H1 (cell line): ENCODE data around the gene ILDR2. TPM values are rescaled to one million over a fixed set of nuclear protein-coding genes. Genes with fewer than 3 reads are reported as not detected.

ENCODE experiments used
- CTCF ChIA-PET: fragments of 300-600 bp; sonication (Branson Sonifier 250); formaldehyde crosslinking; loops from one replicate; lab custom pipeline; 2021; ENCODE audit not compliant: partially characterized antibody; lab: Charles Lee
- POLR2A ChIA-PET: fragments of 300-600 bp; sonication (Branson Sonifier 250); formaldehyde crosslinking; loops from one replicate; lab custom pipeline; 2021; ENCODE audit warnings: inconsistent platforms; ENCODE audit not compliant: partially characterized antibody; lab: Charles Lee
- DNase-seq, 2 experiments: peaks; one replicate each; pipeline versions ENCODE4 v3.0.0 to v3.0.0-alpha.2; 2010 to 2022; ENCODE audit warnings: low spot score in 2 of 2, low read depth in 1 of 2, mixed read lengths in 1 of 2
- FAIRE-seq: peaks from 2 replicates; lab custom pipeline; 2011; peaks lifted over from hg19 to GRCh38; lab: Jason Lieb, UNC
- H2AFZ ChIP-seq: 2 replicates; pipeline ENCODE4 v1.8.1; 2012; ENCODE audit warnings: low read length, inconsistent platforms
- H2AK5ac ChIP-seq: 2 replicates; pipeline ENCODE4 v1.6.1; 2013; ENCODE audit warnings: low read depth, low read length
- H2BK120ac ChIP-seq: replicated peaks from 2 replicates; pipeline ENCODE3; 2013; ENCODE audit warnings: low read depth, low read length, inconsistent platforms
- H2BK12ac ChIP-seq: 2 replicates; pipeline ENCODE4 v1.6.1; 2013; ENCODE audit warnings: low read depth, low read length
- H2BK15ac ChIP-seq: 2 replicates; pipeline ENCODE4 v1.6.1; 2013; ENCODE audit warnings: low read length
- H2BK20ac ChIP-seq: 2 replicates; pipeline ENCODE4 v1.6.1; 2013; ENCODE audit warnings: low read length
- H2BK5ac ChIP-seq: 2 replicates; pipeline ENCODE4 v1.6.1; 2013; ENCODE audit warnings: low read depth, low read length
- H3K14ac ChIP-seq: 2 replicates; pipeline ENCODE4 v1.6.1; 2013; ENCODE audit warnings: inconsistent platforms; ENCODE audit not compliant: insufficient read length
- H3K18ac ChIP-seq: 2 replicates; pipeline ENCODE4 v1.6.1; 2013; ENCODE audit warnings: low read length; ENCODE audit errors: extremely low read depth
- H3K23ac ChIP-seq: 2 replicates; pipeline ENCODE4 v1.6.1; 2013; ENCODE audit warnings: inconsistent platforms; ENCODE audit not compliant: insufficient read length
- H3K23me2 ChIP-seq: 2 replicates; pipeline ENCODE4 v1.6.1; 2013; ENCODE audit warnings: low read depth, low read length
- H3K27ac ChIP-seq: 2 replicates; pipeline ENCODE4 v1.6.1; 2011; ENCODE audit warnings: low read depth, low read length, inconsistent platforms
- H3K27me3 ChIP-seq, 4 experiments: replicated peaks in 1 of 4; 1 replicate in 1 of 4; 2 replicates in 3 of 4; pipeline versions ENCODE4 v1.6.1 to v1.8.1; 2011 to 2013; ENCODE audit warnings: low read length in 3 of 4, mild to moderate bottlenecking in 3 of 4, inconsistent platforms in 2 of 4, mixed read lengths in 2 of 4, moderate library complexity in 1 of 4; ENCODE audit not compliant: control insufficient read depth in 3 of 4, insufficient read depth in 3 of 4; ENCODE audit errors: extremely low read depth in 1 of 4
- H3K36me3 ChIP-seq, 4 experiments: 2 replicates each; pipeline versions ENCODE4 v1.6.1 to v1.8.1; 2011 to 2013; ENCODE audit warnings: mild to moderate bottlenecking in 4 of 4, low read length in 3 of 4, moderate library complexity in 2 of 4, control low read depth in 1 of 4, inconsistent platforms in 1 of 4; ENCODE audit not compliant: insufficient read depth in 4 of 4, control insufficient read depth in 2 of 4
- H3K4ac ChIP-seq: replicated peaks from 2 replicates; pipeline ENCODE3; 2013; ENCODE audit warnings: low read length, low read depth, mixed read lengths, inconsistent platforms; ENCODE audit not compliant: insufficient read length
- H3K4me1 ChIP-seq, 4 experiments: replicated peaks in 1 of 4; 1 replicate in 1 of 4; 2 replicates in 3 of 4; pipeline versions ENCODE4 v1.6.1 to v1.8.1; 2011 to 2013; ENCODE audit warnings: low read length in 3 of 4, inconsistent platforms in 2 of 4, mixed read lengths in 1 of 4; ENCODE audit not compliant: insufficient read depth in 4 of 4, control insufficient read depth in 3 of 4
- H3K4me2 ChIP-seq, 2 experiments: 2 replicates each; pipeline versions ENCODE4 v1.6.1 to v1.8.1; 2011 to 2013; ENCODE audit warnings: low read depth in 2 of 2, low read length in 2 of 2, control low read depth in 1 of 2, inconsistent platforms in 1 of 2, mild to moderate bottlenecking in 1 of 2; ENCODE audit not compliant: insufficient read depth in 1 of 2
- H3K4me3 ChIP-seq, 4 experiments: fragments of 200-600, 300-600 bp in 1 of 4; sonication (generic), shearing (Covaris generic), sonication (Bioruptor Twin) in 1 of 4; 2 replicates each; pipeline versions ENCODE4 v1.5.1 to v1.8.1; 2011 to 2016; ENCODE audit warnings: low read length in 4 of 4, low read depth in 3 of 4, control low read depth in 2 of 4, inconsistent platforms in 2 of 4, mild to moderate bottlenecking in 2 of 4, mixed read lengths in 1 of 4, moderate library complexity in 1 of 4; ENCODE audit not compliant: insufficient read depth in 2 of 4; ENCODE audit errors: extremely low read depth in 1 of 4
- H3K56ac ChIP-seq: replicated peaks from 2 replicates; pipeline ENCODE3; 2013; ENCODE audit warnings: low read depth, mild to moderate bottlenecking, mixed read lengths, low read length, inconsistent platforms; ENCODE audit not compliant: insufficient read length
- H3K79me1 ChIP-seq: 2 replicates; pipeline ENCODE4 v1.6.1; 2013; ENCODE audit warnings: low read depth, low read length, control low read depth
- H3K79me2 ChIP-seq, 2 experiments: 2 replicates each; pipeline versions ENCODE4 v1.6.1 to v1.8.1; 2012 to 2013; ENCODE audit warnings: low read length in 2 of 2, mild to moderate bottlenecking in 2 of 2, inconsistent platforms in 1 of 2; ENCODE audit not compliant: insufficient read depth in 2 of 2, control insufficient read depth in 1 of 2
- H3K9ac ChIP-seq, 4 experiments: replicated peaks in 1 of 4; 1 replicate in 1 of 4; 2 replicates in 3 of 4; pipeline versions ENCODE4 v1.6.1 to v1.8.1; 2011 to 2013; ENCODE audit warnings: low read depth in 3 of 4, low read length in 3 of 4, control low read depth in 2 of 4, mild to moderate bottlenecking in 2 of 4, moderate library complexity in 2 of 4, inconsistent platforms in 1 of 4; ENCODE audit errors: extremely low read depth in 1 of 4
- H3K9me3 ChIP-seq, 2 experiments: 2 replicates each; pipeline versions ENCODE4 v1.6.1 to v1.8.1; 2012 to 2013; ENCODE audit warnings: mild to moderate bottlenecking in 2 of 2, moderate library complexity in 2 of 2, control low read depth in 1 of 2, inconsistent platforms in 1 of 2, low read depth in 1 of 2, low read length in 1 of 2, mixed read lengths in 1 of 2; ENCODE audit not compliant: insufficient read depth in 2 of 2
- H4K20me1 ChIP-seq, 2 experiments: replicated peaks in 1 of 2; 2 replicates each; pipeline versions ENCODE3 to v1.8.1; 2011 to 2013; ENCODE audit warnings: inconsistent platforms in 2 of 2, low read length in 2 of 2, mild to moderate bottlenecking in 1 of 2; ENCODE audit not compliant: insufficient read depth in 2 of 2, control insufficient read depth in 1 of 2
- H4K5ac ChIP-seq: 2 replicates; pipeline ENCODE4 v1.6.1; 2013; ENCODE audit warnings: low read length, low read depth, mixed read lengths, inconsistent platforms; ENCODE audit not compliant: insufficient read length
- H4K8ac ChIP-seq: 2 replicates; pipeline ENCODE4 v1.8.0; 2013; ENCODE audit warnings: mild to moderate bottlenecking, moderate library complexity, low read length, inconsistent platforms; ENCODE audit not compliant: insufficient read depth; ENCODE audit errors: extremely low read depth
- H4K91ac ChIP-seq: replicated peaks from 2 replicates; pipeline ENCODE3; 2013; ENCODE audit warnings: low read length, mixed read lengths, inconsistent platforms; ENCODE audit not compliant: insufficient read length
- BRCA1 ChIP-seq: IDR thresholded peaks from 2 replicates; pipeline ENCODE4 v1.6.1; 2012; ENCODE audit warnings: low read depth, low read length, improper control_type of control experiment
- CHD2 ChIP-seq: IDR thresholded peaks from 2 replicates; pipeline ENCODE4 v1.6.1; 2012; ENCODE audit warnings: low read length, improper control_type of control experiment
- EZH2 ChIP-seq: fragments of 200-600 bp; sonication (generic); IDR thresholded peaks from 2 replicates; pipeline ENCODE4 v1.7.1; 2012; ENCODE audit warnings: low read depth, mild to moderate bottlenecking, moderate library complexity, low read length, inconsistent platforms; ENCODE audit not compliant: severe bottlenecking
- FOSL1 ChIP-seq: IDR thresholded peaks from 2 replicates; pipeline ENCODE4 v1.6.1; 2011; ENCODE audit warnings: mild to moderate bottlenecking, low read depth, low read length, moderate library complexity; ENCODE audit not compliant: insufficient read depth
- KDM1A ChIP-seq: fragments of 200-600, 300-600 bp; sonication (generic); IDR thresholded peaks from 2 replicates; pipeline ENCODE4 v1.7.1; 2016; ENCODE audit warnings: mild to moderate bottlenecking, low read length, borderline replicate concordance
- POLR2A ChIP-seq, 2 experiments: IDR thresholded peaks; 1 replicate in 1 of 2; 2 replicates in 1 of 2; pipeline ENCODE4 v1.6.1; 2011; ENCODE audit warnings: low read depth in 2 of 2, low read length in 2 of 2, mild to moderate bottlenecking in 2 of 2; ENCODE audit errors: control extremely low read depth in 1 of 2
- RAD21 ChIP-seq, 2 experiments: IDR thresholded peaks in 1 of 2; conservative IDR thresholded peaks in 1 of 2; 2 replicates each; pipeline ENCODE4 v1.6.1; 2011; ENCODE audit warnings: low read depth in 2 of 2, low read length in 2 of 2, improper control_type of control experiment in 1 of 2, inconsistent platforms in 1 of 2, mild to moderate bottlenecking in 1 of 2, moderate library complexity in 1 of 2
- RNF2 ChIP-seq: fragments of 200-900, 300-1000 bp; sonication (generic); IDR thresholded peaks from 2 replicates; pipeline ENCODE4 v1.7.1; 2016; ENCODE audit warnings: borderline replicate concordance, low read depth, mild to moderate bottlenecking, antibody characterized with exemption, low read length; ENCODE audit not compliant: poor library complexity, severe bottlenecking; ENCODE audit errors: missing control alignments
- SIRT6 ChIP-seq: IDR thresholded peaks from one replicate; pipeline ENCODE4 v1.7.1; 2012; ENCODE audit warnings: low read length, inconsistent platforms
- SIX5 ChIP-seq: IDR thresholded peaks from 2 replicates; pipeline ENCODE4 v1.6.1; 2011; ENCODE audit warnings: mild to moderate bottlenecking, low read depth, low read length
- SP2 ChIP-seq: IDR thresholded peaks from 2 replicates; pipeline ENCODE4 v1.6.1; 2012; ENCODE audit warnings: mild to moderate bottlenecking, low read length, inconsistent platforms
- SP4 ChIP-seq: IDR thresholded peaks from 2 replicates; pipeline ENCODE4 v1.6.1; 2012; ENCODE audit warnings: low read length, inconsistent platforms
- WGBS, 2 experiments: shearing (Covaris generic) in 1 of 2; methylation state at CpG; one replicate each; pipeline versions ENCODE4 v1.1.6 to v1.1.7; 2013 to 2015; ENCODE audit warnings: low lambda C conversion rate in 2 of 2, mixed read lengths in 2 of 2, inconsistent platforms in 1 of 2, low coverage in 1 of 2, missing lambda C conversion rate in 1 of 2; ENCODE audit not compliant: insufficient replicate concordance in 2 of 2, insufficient coverage in 1 of 2, insufficient read length in 1 of 2; ENCODE audit errors: extremely low coverage in 1 of 2, missing lambda C conversion rate in 1 of 2; 5-methylcytosine and 5-hydroxymethylcytosine counted together
- polyA plus RNA-seq, 7 experiments: library from polyadenylated mRNA; depleted of rRNA in 3 of 7; stranded (reverse) in 5 of 7; unstranded in 2 of 7; fragments of >200 nt in 5 of 7; fragments of 200-250 nt in 2 of 7; gene quantifications; 1 replicate in 5 of 7; 2 replicates in 1 of 7; 4 replicates in 1 of 7; pipeline versions ENCODE4 v1.2.1 to v1.2.3, GENCODE V29; 2011 to 2013; ENCODE audit warnings: missing spikeins in 2 of 7, mixed read lengths in 2 of 7
- total RNA-seq: library from RNA; stranded (reverse); fragmentation: NEBNext Ultra II Directional; extraction: Animal tissue kit (Norgen Biotek cat#: 25700); gene quantifications from 2 replicates; pipeline ENCODE4 v1.2.1, GENCODE V29; 2021
- TF ChIP-seq, protein P1 (sequence below), 3 experiments: IDR thresholded peaks; 1 replicate in 2 of 3; 2 replicates in 1 of 3; pipeline versions ENCODE4 v1.5.1 to v1.6.1; 2011; ENCODE audit warnings: low read length in 3 of 3, mild to moderate bottlenecking in 3 of 3, inconsistent platforms in 2 of 3, low read depth in 1 of 3, moderate library complexity in 1 of 3; ENCODE audit not compliant: insufficient read depth in 1 of 3; ENCODE audit errors: control extremely low read depth in 1 of 3

The ILDR2 gene
- total and polyA plus RNA-seq, 2 of the 8 experiments (the other 6 are each of a cell fraction or from before 2014, with no cell fraction given) = 0.85 to 0.86 TPM

DNA sequence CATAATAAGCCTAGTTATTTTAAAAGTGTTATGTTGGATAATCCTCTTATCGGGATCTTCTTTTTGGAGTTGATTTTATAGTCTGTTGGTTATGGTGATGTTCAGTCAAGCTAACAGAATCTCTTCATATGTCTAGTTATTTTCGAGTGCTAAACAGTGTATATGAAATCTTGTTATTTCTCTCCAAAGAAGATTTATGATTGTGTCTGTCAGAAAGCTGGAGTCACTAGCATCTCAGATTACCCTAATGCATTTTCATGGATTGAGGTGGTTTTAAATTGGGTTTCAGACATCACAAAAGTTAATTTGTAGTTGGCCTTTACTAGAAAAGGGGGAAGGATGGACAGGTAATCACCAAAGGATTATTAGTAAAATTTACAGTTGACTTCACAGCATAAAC lies 27.0 kb upstream of the ILDR2 start:
- Histone ChIP-seq H3K9ac (no peak overlapping the region), H3K14ac (no peak overlapping the region), H2AK5ac (no peak overlapping the region), H3K36me3 (no peaks in the 10 kb centered on the region), H2BK20ac (no peak overlapping the region), H4K91ac (no peak overlapping the region), H3K4ac (no peak overlapping the region), H3K79me2 (no peaks in the 10 kb centered on the region), H3K4me1 (no peaks in the 10 kb centered on the region), H3K4me2 (no peak overlapping the region), H3K79me1 (no peaks in the 10 kb centered on the region), H4K5ac (no peak overlapping the region), H4K20me1 (no peaks in the 10 kb centered on the region), H4K8ac (no peak overlapping the region), H3K27me3 (no peaks in the 10 kb centered on the region), H2BK5ac (no peak overlapping the region), H2BK15ac (no peak overlapping the region), H3K56ac (no peak overlapping the region), H3K4me3 (no peak overlapping the region), H2BK12ac (no peak overlapping the region), H3K23me2 (no peaks in the 10 kb centered on the region), H2AFZ (no peak overlapping the region), H3K27ac (no peak overlapping the region), H3K9me3 (no peaks in the 10 kb centered on the region), H3K18ac (no peak overlapping the region), H3K23ac (no peak overlapping the region), H2BK120ac (no peak overlapping the region)
- ChIA-PET CTCF (no interaction called here), POLR2A (no interaction called here)
- DNase-seq (no peak), FAIRE-seq (no peak)
- WGBS, 2 experiments = 90% methylated on average over 2 of the region's 2 CpGs; no CpG with 5 or more reads in 1 of the 2 experiments
- TF ChIP-seq FOSL1 = no peak
- TF ChIP-seq RAD21 (IDR thresholded peaks at IDR 0.05 in 1 of 2, conservative IDR thresholded peaks at IDR 0.05 in 1 of 2; ENCODE audit: low read depth in 2 of 2, low read length in 2 of 2) = no peak
- TF ChIP-seq, protein P1, sequence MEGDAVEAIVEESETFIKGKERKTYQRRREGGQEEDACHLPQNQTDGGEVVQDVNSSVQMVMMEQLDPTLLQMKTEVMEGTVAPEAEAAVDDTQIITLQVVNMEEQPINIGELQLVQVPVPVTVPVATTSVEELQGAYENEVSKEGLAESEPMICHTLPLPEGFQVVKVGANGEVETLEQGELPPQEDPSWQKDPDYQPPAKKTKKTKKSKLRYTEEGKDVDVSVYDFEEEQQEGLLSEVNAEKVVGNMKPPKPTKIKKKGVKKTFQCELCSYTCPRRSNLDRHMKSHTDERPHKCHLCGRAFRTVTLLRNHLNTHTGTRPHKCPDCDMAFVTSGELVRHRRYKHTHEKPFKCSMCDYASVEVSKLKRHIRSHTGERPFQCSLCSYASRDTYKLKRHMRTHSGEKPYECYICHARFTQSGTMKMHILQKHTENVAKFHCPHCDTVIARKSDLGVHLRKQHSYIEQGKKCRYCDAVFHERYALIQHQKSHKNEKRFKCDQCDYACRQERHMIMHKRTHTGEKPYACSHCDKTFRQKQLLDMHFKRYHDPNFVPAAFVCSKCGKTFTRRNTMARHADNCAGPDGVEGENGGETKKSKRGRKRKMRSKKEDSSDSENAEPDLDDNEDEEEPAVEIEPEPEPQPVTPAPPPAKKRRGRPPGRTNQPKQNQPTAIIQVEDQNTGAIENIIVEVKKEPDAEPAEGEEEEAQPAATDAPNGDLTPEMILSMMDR (IDR thresholded peaks at IDR 0.05; ENCODE audit: control extremely low read depth in 1 of 3, insufficient read depth in 1 of 3, low read depth in 1 of 3, low read length in 3 of 3) = no peak
- TF ChIP-seq POLR2A (IDR thresholded peaks at IDR 0.05; ENCODE audit: control extremely low read depth in 1 of 2, low read depth in 2 of 2, low read length in 2 of 2) = no peak
- no peak for TF ChIP-seq EZH2
- no peak for TF ChIP-seq SP4
- TF ChIP-seq RNF2 = no peak
- TF ChIP-seq KDM1A = no peak
- no peak for TF ChIP-seq SP2
- no peak for TF ChIP-seq SIRT6
- TF ChIP-seq BRCA1 = no peak
- TF ChIP-seq CHD2 = no peak
- TF ChIP-seq SIX5 = no peak
